Measurements from ENCODE around the gene ANXA6. TPM values are rescaled to one million over a fixed set of nuclear protein-coding genes. Genes with fewer than 3 reads are reported as not detected.
"Not testable (repeated sequence)": the region's sequence is repeated elsewhere in the genome, so short reads cannot be mapped to it uniquely, and the experiment has no call there.

Gene ANXA6
- total RNA-seq, 2 donors from 2014 or later: 164 to 165 TPM

- H3K27me3 ChIP-seq: no peaks in the 10 kb centered on the region
- no peak overlapping the region for H3K27ac ChIP-seq
- H3K4me3 ChIP-seq: no peak overlapping the region
- DNase-seq (ENCODE audit: low spot score): peak; percentile 56
- H3K36me3 ChIP-seq: peaks cover 35% of the 10 kb centered on the region
- no peaks in the 10 kb centered on the region for H3K9me3 ChIP-seq
- H3K4me1 ChIP-seq: no peaks in the 10 kb centered on the region
- no peak for TF ChIP-seq CTCF (IDR thresholded peaks at IDR 0.05)
These were observed 21.9 kb upstream of the ANXA6 start for GRCh38 chr5:151179489-151179840.

DNA sequence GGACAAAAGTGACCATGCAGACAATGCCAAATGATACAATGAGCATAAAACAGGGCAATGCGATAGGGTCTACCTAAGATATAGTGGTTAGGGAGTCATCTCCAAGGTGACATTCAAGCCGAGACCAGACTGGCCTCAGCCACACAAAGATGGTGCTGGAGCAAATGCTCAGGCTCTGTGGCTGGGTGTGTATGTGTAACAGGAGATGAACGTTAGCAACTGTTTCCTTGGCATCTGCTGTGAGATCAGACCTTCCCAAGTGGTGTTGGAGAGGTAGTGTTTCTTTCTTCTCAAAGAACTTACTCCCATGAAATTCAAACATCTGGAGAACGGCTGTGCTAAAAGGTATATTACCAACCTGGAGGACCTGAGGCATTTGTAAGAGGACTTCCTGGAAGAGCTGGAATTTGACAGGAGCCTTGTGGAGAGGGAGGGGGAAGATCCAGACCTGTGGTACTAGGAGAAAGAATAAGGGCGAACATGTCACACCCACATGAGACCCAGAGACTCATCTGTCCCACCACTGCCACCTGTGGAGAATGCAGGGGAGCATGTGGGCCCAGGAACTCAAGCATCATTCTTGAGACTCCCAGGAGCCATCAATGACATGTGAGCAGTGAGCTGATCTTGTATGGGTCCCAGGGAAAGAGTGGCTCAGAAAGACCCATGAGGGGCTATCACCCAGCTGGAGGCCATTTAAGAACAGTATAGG, 21.4 kb upstream of the ANXA6 start:
- Histone ChIP-seq H3K4me1 (no peaks in the 10 kb centered on the region), H3K27ac (no peak overlapping the region), H3K27me3 (no peaks in the 10 kb centered on the region), H3K4me3 (no peak overlapping the region), H3K36me3 (peaks cover 29% of the 10 kb centered on the region), H3K9me3 (no peaks in the 10 kb centered on the region)
- DNase-seq (ENCODE audit: low spot score): peak; percentile 40
- TF ChIP-seq CTCF (IDR thresholded peaks at IDR 0.05): no peak

GRCh38 chr5:151178372-151178771, 20.8 kb upstream of the ANXA6 start:
- Histone ChIP-seq H3K9me3 (no peaks in the 10 kb centered on the region), H3K4me3 (no peak overlapping the region), H3K27ac (no peak overlapping the region), H3K36me3 (peaks cover 24% of the 10 kb centered on the region), H3K4me1 (no peaks in the 10 kb centered on the region), H3K27me3 (no peaks in the 10 kb centered on the region)
- no peak for TF ChIP-seq CTCF (IDR thresholded peaks at IDR 0.05)
- no peak for DNase-seq (ENCODE audit: low spot score)

DNA sequence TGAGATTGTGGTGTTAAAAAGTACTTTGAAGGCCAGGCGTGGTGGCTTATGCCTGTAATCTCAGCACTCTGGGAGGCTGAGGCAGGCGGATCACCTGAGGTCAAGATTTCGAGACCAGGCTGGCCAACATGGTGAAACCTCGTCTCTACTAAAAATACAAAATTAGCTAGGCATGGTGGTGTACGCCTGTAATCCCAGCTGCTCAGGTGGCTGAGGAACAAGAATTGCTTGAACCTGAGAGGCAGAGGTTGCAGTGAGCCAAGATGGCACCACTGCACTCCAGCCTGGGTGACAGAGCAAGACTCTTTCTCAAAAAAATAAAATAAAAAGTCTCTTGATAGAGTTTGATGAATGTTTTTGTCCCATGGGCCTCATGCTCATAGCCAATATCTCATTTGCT, 18.7 kb upstream of the ANXA6 start:
- H3K4me3 ChIP-seq; DNase-seq (ENCODE audit: low spot score); H3K9me3 ChIP-seq; H3K36me3 ChIP-seq; H3K27me3 ChIP-seq; H3K4me1 ChIP-seq; H3K27ac ChIP-seq: not testable (repeated sequence)

- DNase-seq (ENCODE audit: low spot score): peak; percentile 56
- Histone ChIP-seq H3K4me1 (no peaks in the 10 kb centered on the region), H3K27me3 (no peaks in the 10 kb centered on the region), H3K4me3 (no peak overlapping the region), H3K27ac (peak overlapping the region in 1 of 2 donors; percentile 18), H3K36me3 (no peaks in the 10 kb centered on the region), H3K9me3 (no peaks in the 10 kb centered on the region)
- no peak for TF ChIP-seq CTCF (IDR thresholded peaks at IDR 0.05)
These were observed 17.1 kb upstream of the ANXA6 start for GRCh38 chr5:151174612-151175101.

- Histone ChIP-seq H3K4me1 (peaks cover 0 to 4% of the 10 kb centered on the region in 2 donors), H3K27ac (peak overlapping the region in 1 of 2 donors; percentile 18), H3K36me3 (no peaks in the 10 kb centered on the region), H3K4me3 (no peak overlapping the region), H3K27me3 (no peaks in the 10 kb centered on the region), H3K9me3 (no peaks in the 10 kb centered on the region)
- peak; percentile 56 for DNase-seq (ENCODE audit: low spot score)
- no peak for TF ChIP-seq CTCF (IDR thresholded peaks at IDR 0.05)
These were observed 16.4 kb upstream of the ANXA6 start for GRCh38 chr5:151173711-151174611.

Data from right atrium auricular region (tissue), 2 donors.